CD4-positive, alpha-beta T cell (primary cell): ENCODE results near the gene MAGI1. TPM values are rescaled to one million over a fixed set of nuclear protein-coding genes. Genes with fewer than 3 reads are reported as not detected.

Experiments
- ATAC-seq: fragments of 200-7000 bp; cut with Tn5 transposase; one replicate; pipeline ENCODE4 v1.10.0; 2022; ENCODE audit warnings: mild to moderate bottlenecking; ENCODE audit not compliant: poor library complexity
- CTCF ChIA-PET: fragments of 350-600 bp; sonication (Branson Sonifier 250); formaldehyde crosslinking; loops from one replicate; lab custom pipeline; 2021; ENCODE audit warnings: antibody characterized with exemption, inconsistent platforms; lab: Charles Lee
- POLR2A ChIA-PET: fragments of 350-600 bp; sonication (Branson Sonifier 250); formaldehyde crosslinking; loops from one replicate; lab custom pipeline; 2021; ENCODE audit warnings: antibody characterized with exemption, inconsistent platforms; lab: Charles Lee
- DNase-seq, 14 experiments: peaks; one replicate each; pipeline ENCODE4 v3.0.0-alpha.2; 2013 to 2020; ENCODE audit warnings: mixed read lengths in 2 of 14
- H3K27ac ChIP-seq, 2 donors: one replicate each; pipeline versions ENCODE4 v1.5.1 to v1.7.0; 2013; ENCODE audit warnings: low read length in 2 of 2, low read depth in 1 of 2, mild to moderate bottlenecking in 1 of 2
- H3K27me3 ChIP-seq, 2 experiments: 1 replicate in 1 of 2; 2 replicates in 1 of 2; pipeline versions ENCODE4 v1.6.1 to v1.7.0; 2013; ENCODE audit warnings: low read length in 2 of 2, control low read depth in 1 of 2, mild to moderate bottlenecking in 1 of 2, moderate library complexity in 1 of 2; ENCODE audit not compliant: insufficient read depth in 2 of 2, control insufficient read depth in 1 of 2
- H3K36me3 ChIP-seq: one replicate; pipeline ENCODE4 v1.6.1; 2013; ENCODE audit warnings: low read length, control low read depth; ENCODE audit not compliant: insufficient read depth
- H3K4me1 ChIP-seq: one replicate; pipeline ENCODE4 v1.6.1; 2013; ENCODE audit warnings: low read length, control low read depth; ENCODE audit not compliant: insufficient read depth
- H3K4me3 ChIP-seq: one replicate; pipeline ENCODE4 v1.5.1; 2013; ENCODE audit warnings: mild to moderate bottlenecking, low read length, moderate library complexity
- H3K9me3 ChIP-seq, 2 experiments: 1 replicate in 1 of 2; 2 replicates in 1 of 2; pipeline versions ENCODE4 v1.6.1 to v1.7.0; 2013; ENCODE audit warnings: low read length in 2 of 2, mild to moderate bottlenecking in 2 of 2, control low read depth in 1 of 2, moderate library complexity in 1 of 2; ENCODE audit not compliant: control insufficient read depth in 1 of 2, insufficient read depth in 1 of 2
- H3K27ac Mint-ChIP-seq: one replicate; pipeline ENCODE4 v1.8.0; 2020; ENCODE audit warnings: mixed read lengths
- H3K27me3 Mint-ChIP-seq: one replicate; pipeline ENCODE4 v1.8.0; 2021; ENCODE audit warnings: mixed read lengths
- H3K36me3 Mint-ChIP-seq: one replicate; pipeline ENCODE4 v1.8.0; 2021; ENCODE audit warnings: low read depth, mixed read lengths
- H3K4me1 Mint-ChIP-seq: one replicate; pipeline ENCODE4 v1.8.0; 2021; ENCODE audit warnings: low read depth, mixed read lengths
- H3K4me3 Mint-ChIP-seq: one replicate; pipeline ENCODE4 v1.8.0; 2020; ENCODE audit warnings: mild to moderate bottlenecking, mixed read lengths
- H3K9me3 Mint-ChIP-seq: one replicate; pipeline ENCODE4 v1.8.0; 2020; ENCODE audit warnings: mixed read lengths
- CTCF ChIP-seq: fragments of 200-600 bp; IDR thresholded peaks from one replicate; pipeline ENCODE4 v1.8.0; 2022; ENCODE audit warnings: antibody characterized with exemption, mild to moderate bottlenecking
- intact Hi-C, 2 experiments: fragments of 100-400 bp; cut with DNase I in 1 of 2; cut with micrococcal nuclease in 1 of 2; formaldehyde crosslinking; loops; one replicate each; pipeline versions ENCODE4 v1.15.1 to v1.9.0; 2023 to 2025; cut with DNase I, micrococcal nuclease
- total RNA-seq, 174 experiments: library from RNA in 2 of 174; stranded (reverse) in 2 of 174; gene quantifications; one replicate each; pipeline ENCODE4 v1.2.3 and lab custom pipeline; 2021 to 2026

Gene MAGI1
- total RNA-seq, 2 experiments from 2014 or later, result not detected

GRCh38 chr3:66053550-66054094 is 14.9 kb upstream of the MAGI1 start:
- Histone ChIP-seq H3K27me3 (no peaks in the 10 kb centered on the region), H3K4me3 (no peak overlapping the region), H3K9me3 (no peaks in the 10 kb centered on the region), H3K4me1 (no peaks in the 10 kb centered on the region), H3K27ac (no peak overlapping the region), H3K36me3 (no peaks in the 10 kb centered on the region)
- no peak overlapping the region for H3K27ac Mint-ChIP-seq
- H3K36me3 Mint-ChIP-seq, result no peaks in the 10 kb centered on the region
- H3K9me3 Mint-ChIP-seq, result peaks cover 4% of the 10 kb centered on the region
- intact Hi-C loops, result no loop called here
- H3K4me1 Mint-ChIP-seq, result no peaks in the 10 kb centered on the region
- CTCF ChIA-PET, result no interaction called here
- H3K4me3 Mint-ChIP-seq, result no peak overlapping the region
- DNase-seq (no peak), ATAC-seq (no peak)
- no peak for TF ChIP-seq CTCF
- POLR2A ChIA-PET, result no interaction called here
- H3K27me3 Mint-ChIP-seq, result peaks cover 12% of the 10 kb centered on the region

- H3K9me3 Mint-ChIP-seq, result peaks cover 4% of the 10 kb centered on the region
- Histone ChIP-seq H3K9me3 (no peaks in the 10 kb centered on the region), H3K27me3 (no peaks in the 10 kb centered on the region), H3K36me3 (no peaks in the 10 kb centered on the region), H3K4me3 (no peak overlapping the region), H3K27ac (no peak overlapping the region), H3K4me1 (no peaks in the 10 kb centered on the region)
- no peak overlapping the region for H3K4me3 Mint-ChIP-seq
- H3K27me3 Mint-ChIP-seq, result peaks cover 12% of the 10 kb centered on the region
- no peak overlapping the region for H3K27ac Mint-ChIP-seq
- ATAC-seq, result no peak
- no peak for DNase-seq
- TF ChIP-seq CTCF, result no peak
- ChIA-PET CTCF (no interaction called here), POLR2A (no interaction called here)
- H3K36me3 Mint-ChIP-seq, result no peaks in the 10 kb centered on the region
- no peaks in the 10 kb centered on the region for H3K4me1 Mint-ChIP-seq
- intact Hi-C loops, result no loop called here
Observed at GRCh38 chr3:66052721-66053549, 14.2 kb upstream of the MAGI1 start.

- H3K27ac Mint-ChIP-seq, result no peak overlapping the region
- H3K4me1 Mint-ChIP-seq, result no peaks in the 10 kb centered on the region
Observed at GRCh38 chr3:66050821-66051220, 12.1 kb upstream of the MAGI1 start.

More at GRCh38 chr3:66050821-66051220, 12.1 kb upstream of the MAGI1 start:
- no peak overlapping the region for H3K4me3 ChIP-seq
- POLR2A ChIA-PET, result no interaction called here
- H3K4me3 Mint-ChIP-seq, result no peak overlapping the region
- TF ChIP-seq CTCF, result no peak
- DNase-seq (no peak), ATAC-seq (no peak)
- CTCF ChIA-PET, result no interaction called here
- H3K9me3 ChIP-seq, result no peaks in the 10 kb centered on the region
- intact Hi-C loops, result no loop called here
- H3K27me3 Mint-ChIP-seq, result peaks cover 18% of the 10 kb centered on the region
- peaks cover 4% of the 10 kb centered on the region for H3K9me3 Mint-ChIP-seq
- no peaks in the 10 kb centered on the region for H3K4me1 ChIP-seq
- no peaks in the 10 kb centered on the region for H3K36me3 ChIP-seq
- H3K36me3 Mint-ChIP-seq, result no peaks in the 10 kb centered on the region
- no peaks in the 10 kb centered on the region for H3K27me3 ChIP-seq
- H3K27ac ChIP-seq, result no peak overlapping the region
